ENCODE measurements around the gene RASGRF2.
A peak's percentile ranks its signal among the peaks of the same experiment; 100 is the strongest.

The RASGRF2 gene

DNA sequence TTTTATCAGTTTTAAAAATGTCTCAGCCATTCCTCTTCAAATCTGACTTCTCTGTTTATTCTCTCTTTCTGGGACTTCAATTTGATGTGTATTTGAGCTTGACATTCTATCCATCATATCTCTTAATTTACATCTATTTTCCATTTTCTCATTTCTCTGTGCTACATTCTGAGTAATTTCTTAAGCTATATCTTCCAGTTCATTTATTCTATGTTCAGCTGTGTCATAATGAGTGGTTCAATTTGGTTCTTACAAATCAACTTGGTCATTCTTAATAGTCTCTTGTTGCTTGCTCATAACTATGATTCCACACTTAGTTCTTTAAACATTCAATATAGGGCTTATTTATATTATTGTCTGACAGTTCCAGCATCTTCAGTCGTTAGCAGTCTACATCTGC is 289.8 kb downstream of the RASGRF2 start:
- Histone ChIP-seq H3K27ac (ENCODE audit: low read depth, low read length) (no peak overlapping the region), H3K4me3 (ENCODE audit: low read depth, low read length) (no peak overlapping the region), H2BK120ac (ENCODE audit: insufficient read depth, low read length, poor library complexity) (no peak overlapping the region), H3K79me2 (ENCODE audit: control insufficient read depth, insufficient read depth, low read length, poor library complexity) (no peaks in the 10 kb centered on the region), H3K18ac (ENCODE audit: low read length) (no peak overlapping the region), H4K12ac (ENCODE audit: low read depth, low read length) (no peak overlapping the region), H3K9ac (ENCODE audit: low read length) (no peak overlapping the region), H3K23ac (ENCODE audit: low read length) (no peak overlapping the region), H4K91ac (ENCODE audit: low read depth, low read length) (no peak overlapping the region), H2BK12ac (ENCODE audit: low read length) (no peak overlapping the region), H2AFZ (ENCODE audit: insufficient read depth, low read length, poor library complexity) (no peak overlapping the region), H3K4me2 (ENCODE audit: low read length) (no peak overlapping the region), H3K9me3 (ENCODE audit: insufficient read depth, low read depth, low read length) (no peaks in the 10 kb centered on the region), H4K8ac (ENCODE audit: low read depth, low read length) (no peak overlapping the region), H3K36me3 (ENCODE audit: control insufficient read depth in 1 of 2, insufficient read depth in 2 of 2, low read length in 2 of 2) (peaks cover 9% of the 10 kb centered on the region in 2 experiments), H3K79me1 (ENCODE audit: low read length) (peaks cover 10% of the 10 kb centered on the region), H2AK5ac (ENCODE audit: low read length) (no peak overlapping the region), H3K4ac (ENCODE audit: low read depth, low read length) (no peak overlapping the region), H3K14ac (ENCODE audit: low read length) (no peak overlapping the region), H2BK5ac (ENCODE audit: low read depth, low read length, poor library complexity) (no peak overlapping the region), H3K4me1 (ENCODE audit: control insufficient read depth in 1 of 2, insufficient read depth in 2 of 2, low read length in 2 of 2) (peaks cover 19 to 27% of the 10 kb centered on the region in 2 experiments), H3K27me3 (ENCODE audit: insufficient read depth, low read length) (no peaks in the 10 kb centered on the region)
- WGBS (ENCODE audit: extremely low coverage, insufficient coverage, insufficient read length) = no CpG with 5 or more reads among the region's 1 CpG
- no peak for DNase-seq

DNA sequence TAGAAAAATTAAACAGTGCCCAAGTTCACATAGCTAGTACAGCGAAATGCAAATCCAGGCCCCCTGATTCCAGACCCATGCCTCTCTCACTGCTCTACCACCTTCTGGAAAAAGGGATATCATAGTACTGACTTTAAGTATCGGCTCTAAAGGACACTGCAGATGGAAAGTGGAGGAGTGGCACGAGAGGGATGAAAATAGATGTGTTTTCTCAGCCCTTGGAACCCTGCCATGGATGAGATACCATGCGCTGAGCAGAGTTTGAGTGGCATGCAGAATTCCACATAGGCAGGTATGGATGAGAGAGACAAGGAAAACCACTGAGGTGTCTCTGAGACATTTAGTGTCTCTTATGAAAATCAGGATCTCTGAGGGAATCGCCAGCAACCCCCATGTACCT is 291.8 kb downstream of the RASGRF2 start:
- Histone ChIP-seq H2AK5ac (ENCODE audit: low read length) (no peak overlapping the region), H3K23ac (ENCODE audit: low read length) (no peak overlapping the region), H3K4me3 (ENCODE audit: low read depth, low read length) (no peak overlapping the region), H4K8ac (ENCODE audit: low read depth, low read length) (no peak overlapping the region), H3K36me3 (ENCODE audit: control insufficient read depth in 1 of 2, insufficient read depth in 2 of 2, low read length in 2 of 2) (peaks cover 10 to 11% of the 10 kb centered on the region in 2 experiments), H3K18ac (ENCODE audit: low read length) (no peak overlapping the region), H3K4me1 (ENCODE audit: control insufficient read depth in 1 of 2, insufficient read depth in 2 of 2, low read length in 2 of 2) (peaks cover 4 to 9% of the 10 kb centered on the region in 2 experiments), H3K79me1 (ENCODE audit: low read length) (peaks cover 5% of the 10 kb centered on the region), H3K27ac (ENCODE audit: low read depth, low read length) (no peak overlapping the region), H2AFZ (ENCODE audit: insufficient read depth, low read length, poor library complexity) (no peak overlapping the region), H4K12ac (ENCODE audit: low read depth, low read length) (no peak overlapping the region), H3K27me3 (ENCODE audit: insufficient read depth, low read length) (no peaks in the 10 kb centered on the region), H3K4ac (ENCODE audit: low read depth, low read length) (no peak overlapping the region), H3K79me2 (ENCODE audit: control insufficient read depth, insufficient read depth, low read length, poor library complexity) (no peaks in the 10 kb centered on the region), H3K4me2 (ENCODE audit: low read length) (no peak overlapping the region), H3K9me3 (ENCODE audit: insufficient read depth, low read depth, low read length) (no peaks in the 10 kb centered on the region), H3K9ac (ENCODE audit: low read length) (no peak overlapping the region), H4K91ac (ENCODE audit: low read depth, low read length) (no peak overlapping the region), H2BK12ac (ENCODE audit: low read length) (no peak overlapping the region), H2BK5ac (ENCODE audit: low read depth, low read length, poor library complexity) (no peak overlapping the region), H2BK120ac (ENCODE audit: insufficient read depth, low read length, poor library complexity) (no peak overlapping the region), H3K14ac (ENCODE audit: low read length) (no peak overlapping the region)
- no peak for DNase-seq
- no CpG with 5 or more reads among the region's 5 CpGs for WGBS (ENCODE audit: extremely low coverage, insufficient coverage, insufficient read length)

DNA sequence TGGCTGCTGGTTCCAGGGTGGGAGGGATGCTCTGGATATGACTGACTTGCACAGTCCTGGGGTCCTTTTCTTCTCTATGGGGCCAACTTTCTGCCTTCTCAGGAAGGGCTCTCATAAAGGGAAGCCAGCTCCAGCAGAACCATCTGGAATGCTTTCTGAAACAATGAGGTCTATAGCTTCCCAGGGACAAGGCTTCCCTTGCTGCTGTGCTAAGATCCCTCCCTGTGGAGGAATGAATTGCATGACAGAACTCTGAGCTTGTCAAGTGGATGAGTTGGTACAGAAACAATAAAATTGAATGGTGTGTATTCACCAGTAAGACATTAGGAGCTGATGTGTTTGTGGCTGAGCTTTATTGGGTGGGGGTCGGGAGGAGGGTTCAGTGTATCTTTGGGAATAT is 292.7 kb downstream of the RASGRF2 start:
- Histone ChIP-seq H3K36me3 (ENCODE audit: control insufficient read depth in 1 of 2, insufficient read depth in 2 of 2, low read length in 2 of 2) (peaks cover 10 to 11% of the 10 kb centered on the region in 2 experiments), H4K91ac (ENCODE audit: low read depth, low read length) (no peak overlapping the region), H3K4me2 (ENCODE audit: low read length) (no peak overlapping the region), H2BK12ac (ENCODE audit: low read length) (no peak overlapping the region), H2AFZ (ENCODE audit: insufficient read depth, low read length, poor library complexity) (no peak overlapping the region), H3K27me3 (ENCODE audit: insufficient read depth, low read length) (no peaks in the 10 kb centered on the region), H4K12ac (ENCODE audit: low read depth, low read length) (no peak overlapping the region), H3K79me2 (ENCODE audit: control insufficient read depth, insufficient read depth, low read length, poor library complexity) (no peaks in the 10 kb centered on the region), H3K9me3 (ENCODE audit: insufficient read depth, low read depth, low read length) (no peaks in the 10 kb centered on the region), H2BK120ac (ENCODE audit: insufficient read depth, low read length, poor library complexity) (no peak overlapping the region), H3K79me1 (ENCODE audit: low read length) (peaks cover 2% of the 10 kb centered on the region), H3K4me3 (ENCODE audit: low read depth, low read length) (no peak overlapping the region), H3K4me1 (ENCODE audit: control insufficient read depth in 1 of 2, insufficient read depth in 2 of 2, low read length in 2 of 2) (peaks cover 4 to 5% of the 10 kb centered on the region in 2 experiments), H3K9ac (ENCODE audit: low read length) (no peak overlapping the region), H3K27ac (ENCODE audit: low read depth, low read length) (no peak overlapping the region), H3K14ac (ENCODE audit: low read length) (no peak overlapping the region), H2BK5ac (ENCODE audit: low read depth, low read length, poor library complexity) (no peak overlapping the region), H2AK5ac (ENCODE audit: low read length) (no peak overlapping the region), H3K23ac (ENCODE audit: low read length) (no peak overlapping the region), H4K8ac (ENCODE audit: low read depth, low read length) (no peak overlapping the region), H3K4ac (ENCODE audit: low read depth, low read length) (no peak overlapping the region), H3K18ac (ENCODE audit: low read length) (peak overlapping the region; percentile 1)
- DNase-seq = no peak
- no CpG with 5 or more reads among the region's 1 CpG for WGBS (ENCODE audit: extremely low coverage, insufficient coverage, insufficient read length)

DNA sequence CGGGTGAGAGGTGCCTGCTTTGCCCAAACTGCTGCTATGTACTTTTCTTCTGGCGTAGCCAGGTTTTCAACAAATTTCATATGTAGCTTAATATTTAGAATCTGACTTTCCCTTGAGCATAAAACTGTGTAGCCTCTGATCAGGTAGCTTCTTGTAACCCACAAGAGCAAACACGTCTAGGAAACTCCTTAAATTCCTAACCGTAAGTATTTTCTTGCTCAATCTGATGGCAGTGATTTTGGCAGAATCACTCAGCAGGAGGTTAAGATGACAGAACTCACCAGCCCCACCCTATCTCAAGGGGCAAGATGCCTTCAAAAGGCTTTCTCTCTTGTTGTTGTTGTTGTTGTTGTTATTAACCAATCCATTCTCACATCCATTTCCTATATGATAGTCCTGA is 293.7 kb downstream of the RASGRF2 start:
- Histone ChIP-seq H4K12ac (ENCODE audit: low read depth, low read length) (no peak overlapping the region), H3K36me3 (ENCODE audit: control insufficient read depth in 1 of 2, insufficient read depth in 2 of 2, low read length in 2 of 2) (peaks cover 10 to 11% of the 10 kb centered on the region in 2 experiments), H3K23ac (ENCODE audit: low read length) (no peak overlapping the region), H2AFZ (ENCODE audit: insufficient read depth, low read length, poor library complexity) (no peak overlapping the region), H2AK5ac (ENCODE audit: low read length) (no peak overlapping the region), H4K8ac (ENCODE audit: low read depth, low read length) (no peak overlapping the region), H3K18ac (ENCODE audit: low read length) (no peak overlapping the region), H3K4me3 (ENCODE audit: low read depth, low read length) (no peak overlapping the region), H3K9ac (ENCODE audit: low read length) (no peak overlapping the region), H3K4me2 (ENCODE audit: low read length) (no peak overlapping the region), H3K9me3 (ENCODE audit: insufficient read depth, low read depth, low read length) (no peaks in the 10 kb centered on the region), H3K27me3 (ENCODE audit: insufficient read depth, low read length) (no peaks in the 10 kb centered on the region), H3K4me1 (ENCODE audit: control insufficient read depth in 1 of 2, insufficient read depth in 2 of 2, low read length in 2 of 2) (no peaks in the 10 kb centered on the region), H3K27ac (ENCODE audit: low read depth, low read length) (no peak overlapping the region), H4K91ac (ENCODE audit: low read depth, low read length) (no peak overlapping the region), H3K79me1 (ENCODE audit: low read length) (no peaks in the 10 kb centered on the region), H2BK5ac (ENCODE audit: low read depth, low read length, poor library complexity) (no peak overlapping the region), H2BK120ac (ENCODE audit: insufficient read depth, low read length, poor library complexity) (no peak overlapping the region), H2BK12ac (ENCODE audit: low read length) (no peak overlapping the region), H3K14ac (ENCODE audit: low read length) (no peak overlapping the region), H3K4ac (ENCODE audit: low read depth, low read length) (no peak overlapping the region), H3K79me2 (ENCODE audit: control insufficient read depth, insufficient read depth, low read length, poor library complexity) (no peaks in the 10 kb centered on the region)
- peak in 1 of 2 donors; percentile 33 for DNase-seq
- no CpG with 5 or more reads among the region's 4 CpGs for WGBS (ENCODE audit: extremely low coverage, insufficient coverage, insufficient read length)

Measured in trophoblast cell (in vitro differentiated cells and primary cell).